Keratinocyte (primary cell): ENCODE results near the gene NLRP7. TPM values are rescaled to one million over a fixed set of nuclear protein-coding genes. Genes with fewer than 3 reads are reported as not detected.
"Not testable (repeated sequence)": the region's sequence is repeated elsewhere in the genome, so short reads cannot be mapped to it uniquely, and the experiment has no call there.

Experiments used
- DNase-seq: peaks from one replicate; pipeline ENCODE4 v3.0.0-alpha.2; 2011; ENCODE audit warnings: low read depth, missing footprints, low spot score
- FAIRE-seq: peaks from 2 replicates; lab custom pipeline; 2011; peaks lifted over from hg19 to GRCh38; lab: Jason Lieb, UNC
- H2AFZ ChIP-seq: 2 replicates; pipeline ENCODE4 v1.6.0; 2012; ENCODE audit warnings: low read length, control low read depth, inconsistent platforms; ENCODE audit not compliant: control insufficient read depth
- H3K27ac ChIP-seq: 2 replicates; pipeline ENCODE4 v1.5.1; 2011; ENCODE audit warnings: low read length; ENCODE audit not compliant: control insufficient read depth, insufficient read depth
- H3K27me3 ChIP-seq: 3 replicates; pipeline ENCODE4 v1.6.0; 2011; ENCODE audit warnings: low read length; ENCODE audit not compliant: control insufficient read depth, insufficient read depth; ENCODE audit errors: extremely low read depth
- H3K36me3 ChIP-seq, 2 experiments: 2 replicates in 1 of 2; 3 replicates in 1 of 2; pipeline ENCODE4 v1.5.1; 2011; ENCODE audit warnings: low read length in 2 of 2, mild to moderate bottlenecking in 1 of 2; ENCODE audit not compliant: control insufficient read depth in 2 of 2, insufficient read depth in 2 of 2; ENCODE audit errors: extremely low read depth in 1 of 2
- H3K4me1 ChIP-seq: 3 replicates; pipeline ENCODE4 v1.5.1; 2011; ENCODE audit warnings: low read length; ENCODE audit not compliant: control insufficient read depth, insufficient read depth; ENCODE audit errors: extremely low read depth
- H3K4me2 ChIP-seq: 3 replicates; pipeline ENCODE4 v1.6.0; 2011; ENCODE audit warnings: low read depth, low read length; ENCODE audit not compliant: control insufficient read depth, insufficient read depth; ENCODE audit errors: extremely low read depth
- H3K4me3 ChIP-seq, 3 experiments: fragments of 200-600 bp in 1 of 3; sonication (generic) in 1 of 3; 2 replicates in 2 of 3; 3 replicates in 1 of 3; pipeline ENCODE4 v1.5.1; 2011 to 2016; ENCODE audit warnings: low read length in 3 of 3, mild to moderate bottlenecking in 3 of 3, control low read depth in 2 of 3, inconsistent platforms in 1 of 3, low read depth in 1 of 3, mixed read lengths in 1 of 3, mixed run types in 1 of 3, moderate library complexity in 1 of 3; ENCODE audit not compliant: control insufficient read depth in 2 of 3, insufficient read depth in 2 of 3; ENCODE audit errors: extremely low read depth in 1 of 3
- H3K79me2 ChIP-seq: 2 replicates; pipeline ENCODE4 v1.6.0; 2012; ENCODE audit warnings: low read length; ENCODE audit not compliant: control insufficient read depth, insufficient read depth
- H3K9ac ChIP-seq: 3 replicates; pipeline ENCODE4 v1.6.0; 2011; ENCODE audit warnings: low read length; ENCODE audit not compliant: control insufficient read depth, insufficient read depth; ENCODE audit errors: extremely low read depth
- H3K9me1 ChIP-seq: 3 replicates; pipeline ENCODE4 v1.6.0; 2011; ENCODE audit warnings: low read length; ENCODE audit not compliant: control insufficient read depth, insufficient read depth; ENCODE audit errors: extremely low read depth
- H3K9me3 ChIP-seq: 2 replicates; pipeline ENCODE4 v1.5.1; 2012; ENCODE audit warnings: low read depth, low read length; ENCODE audit not compliant: control insufficient read depth
- H4K20me1 ChIP-seq: 3 replicates; pipeline ENCODE4 v1.6.0; 2011; ENCODE audit warnings: low read length; ENCODE audit not compliant: control insufficient read depth, insufficient read depth; ENCODE audit errors: extremely low read depth
- CTCF ChIP-seq, 3 experiments: IDR thresholded peaks in 1 of 3; conservative IDR thresholded peaks in 1 of 3; optimal IDR thresholded peaks in 1 of 3; 2 replicates in 2 of 3; 3 replicates in 1 of 3; pipeline versions ENCODE3 to v1.5.1; 2011; ENCODE audit warnings: low read length in 3 of 3, mild to moderate bottlenecking in 3 of 3, moderate library complexity in 2 of 3, control low read depth in 1 of 3, inconsistent platforms in 1 of 3; ENCODE audit not compliant: insufficient read depth in 2 of 3; ENCODE audit errors: extremely low read depth in 1 of 3
- EZH2 ChIP-seq: IDR thresholded peaks from one replicate; pipeline ENCODE4 v1.6.1; 2012; ENCODE audit warnings: inconsistent platforms, mild to moderate bottlenecking, low read length, moderate library complexity
- dilution Hi-C: fragments of 300-500 bp; cut with MboI; formaldehyde crosslinking; loops from one replicate; pipeline ENCODE4 v1.7.0; 2020; ENCODE audit warnings: low sequenced_read_pairs; ENCODE audit not compliant: extremely low pct_ligation_motif_present
- polyA plus RNA-seq, 5 experiments: library from polyadenylated mRNA; depleted of rRNA in 3 of 5; stranded (reverse) in 3 of 5; stranded (forward) in 1 of 5; unstranded in 1 of 5; fragments of >200 nt; gene quantifications; 1 replicate in 1 of 5; 2 replicates in 3 of 5; 3 replicates in 1 of 5; pipeline versions ENCODE4 v1.2.1 to v1.2.3, GENCODE V29; 2011 to 2012; ENCODE audit warnings: missing spikeins in 2 of 5, low read depth in 1 of 5, low replicate concordance in 1 of 5

NLRP7 gene
- polyA plus RNA-seq, 1 donor (not counting 4 experiments of a cell fraction or from before 2014, with no cell fraction given): not detected

DNA sequence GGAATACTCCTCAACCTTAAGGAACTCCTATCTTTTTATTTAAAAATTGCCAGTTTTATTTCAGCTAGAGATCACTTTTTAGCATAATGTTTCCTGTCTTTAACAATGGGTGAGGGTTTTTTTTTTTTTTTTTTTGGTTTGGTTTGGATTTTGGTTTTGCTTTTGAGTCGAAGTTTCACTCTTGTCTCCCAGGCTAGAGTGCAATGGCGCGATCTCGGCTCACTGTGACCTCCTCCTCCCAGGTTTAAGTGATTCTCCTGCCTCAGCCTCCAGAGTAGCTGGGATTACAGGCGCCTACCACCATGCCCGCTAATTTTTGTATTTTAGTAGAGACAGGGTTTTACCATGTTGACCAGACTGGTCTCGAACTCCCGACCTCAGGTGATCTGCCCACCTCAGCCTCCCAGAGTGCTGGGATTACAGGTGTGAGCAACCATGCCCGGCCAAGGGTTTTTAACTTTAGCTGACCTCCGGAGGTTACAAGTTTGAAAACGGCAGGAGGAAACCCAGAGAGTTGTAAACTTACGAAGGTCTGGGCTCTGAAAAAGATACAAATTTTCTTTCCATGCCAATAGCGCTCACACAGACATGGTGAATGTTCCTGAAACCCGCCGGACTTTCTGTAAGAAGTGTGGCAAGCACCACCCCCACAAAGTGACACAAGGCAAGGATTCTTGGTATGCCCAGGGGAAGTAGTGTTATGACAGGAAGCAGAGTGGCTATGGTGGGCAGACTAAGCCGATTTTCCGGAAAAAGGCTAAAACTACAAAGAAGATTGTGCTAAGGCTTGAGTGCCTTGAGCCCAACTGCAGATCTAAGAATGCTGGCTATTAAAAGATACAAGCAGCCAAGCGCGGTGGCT, 26.1 kb upstream of the NLRP7 start:
- not testable (repeated sequence) for H3K9ac ChIP-seq, FAIRE-seq

DNA sequence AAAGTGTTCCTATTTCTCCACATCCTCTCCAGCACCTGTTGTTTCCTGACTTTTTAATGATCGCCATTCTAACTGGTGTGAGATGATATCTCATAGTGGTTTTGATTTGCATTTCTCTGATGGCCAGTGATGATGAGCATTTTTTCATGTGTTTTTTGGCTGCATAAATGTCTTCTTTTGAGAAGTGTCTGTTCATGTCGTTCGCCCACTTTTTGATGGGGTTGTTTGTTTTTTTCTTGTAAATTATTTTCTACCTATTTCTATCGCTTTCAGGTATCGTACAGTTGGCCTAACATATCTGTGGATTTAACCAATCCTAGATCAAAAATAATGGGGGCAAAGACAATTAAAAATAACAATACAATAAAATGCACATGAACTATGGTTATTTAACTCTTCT, 24.1 kb upstream of the NLRP7 start:
- FAIRE-seq, H3K27me3 ChIP-seq, H3K4me2 ChIP-seq, H3K4me3 ChIP-seq, H2AFZ ChIP-seq, H3K27ac ChIP-seq, H3K9me3 ChIP-seq, H3K4me1 ChIP-seq, H4K20me1 ChIP-seq, H3K9ac ChIP-seq, DNase-seq, dilution Hi-C loops, H3K36me3 ChIP-seq, H3K9me1 ChIP-seq: not testable (repeated sequence)
- peaks cover 15% of the 10 kb centered on the region for H3K79me2 ChIP-seq

More for the DNA sequence above, 26.1 kb upstream of the NLRP7 start:
- H3K36me3 ChIP-seq, H3K27me3 ChIP-seq, H3K9me3 ChIP-seq, H4K20me1 ChIP-seq, H3K4me1 ChIP-seq, H3K4me3 ChIP-seq, DNase-seq, H3K79me2 ChIP-seq, H3K27ac ChIP-seq, H3K9me1 ChIP-seq, dilution Hi-C loops, H3K4me2 ChIP-seq, H2AFZ ChIP-seq: not testable (repeated sequence)

GRCh38 chr19:54969647-54970046, 22.3 kb upstream of the NLRP7 start:
- H3K79me2 ChIP-seq: peaks cover 15% of the 10 kb centered on the region
- H3K4me3 ChIP-seq: no peak overlapping the region
- no peaks in the 10 kb centered on the region for H3K9me1 ChIP-seq
- TF ChIP-seq EZH2: no peak
- TF ChIP-seq CTCF (optimal IDR thresholded peaks at IDR 0.05 in 1 of 3, IDR thresholded peaks at IDR 0.05 in 1 of 3, conservative IDR thresholded peaks at IDR 0.05 in 1 of 3; ENCODE audit: extremely low read depth in 1 of 3, insufficient read depth in 2 of 3, low read length in 3 of 3): no peak
- no peaks in the 10 kb centered on the region for H3K9me3 ChIP-seq
- FAIRE-seq (no peak), DNase-seq (no peak)
- H2AFZ ChIP-seq: no peak overlapping the region
- H4K20me1 ChIP-seq: no peaks in the 10 kb centered on the region
- H3K4me1 ChIP-seq: no peaks in the 10 kb centered on the region
- H3K27me3 ChIP-seq: no peaks in the 10 kb centered on the region
- dilution Hi-C loops: no loop called here
- H3K27ac ChIP-seq: no peak overlapping the region
- H3K4me2 ChIP-seq: no peak overlapping the region
- peaks cover 0 to 3% of the 10 kb centered on the region in 2 experiments for H3K36me3 ChIP-seq
- H3K9ac ChIP-seq: no peak overlapping the region
